Measurements from ENCODE around the gene C4A. TPM values are rescaled to one million over a fixed set of nuclear protein-coding genes. Genes with fewer than 3 reads are reported as not detected.
A peak's percentile ranks its signal among the peaks of the same experiment; 100 is the strongest.
"Not testable (repeated sequence)": the region's sequence is repeated elsewhere in the genome, so short reads cannot be mapped to it uniquely, and the experiment has no call there.

The C4A gene
- total RNA-seq, 1 donor from 2014 or later = 6.8 TPM

GRCh38 chr6:32047855-32048766 lies 66.3 kb downstream of the C4A start:
- intact Hi-C loops (cut with micrococcal nuclease) = loop anchor here (10.0 kb wide), 2 partner anchors 107 to 747 kb away; partner anchors contain the start of genes PPT2 and PRRT1

GRCh38 chr6:32049149-32049548 lies 67.3 kb downstream of the C4A start:
- POLR2A ChIA-PET; H3K27me3 Mint-ChIP-seq; H3K4me1 Mint-ChIP-seq; H3K36me3 Mint-ChIP-seq (ENCODE audit: low read depth); CTCF ChIA-PET; ATAC-seq (ENCODE audit: low read depth); DNase-seq; H3K4me3 Mint-ChIP-seq; H3K9me3 Mint-ChIP-seq; H3K27ac Mint-ChIP-seq: not testable (repeated sequence)
- intact Hi-C loops (cut with micrococcal nuclease) = loop anchor here (10.0 kb wide), 2 partner anchors 106 to 746 kb away; partner anchors contain the start of genes PPT2 and PRRT1

More at GRCh38 chr6:32047855-32048766, 66.3 kb downstream of the C4A start:
- ATAC-seq (ENCODE audit: low read depth) (peak; percentile 92), DNase-seq (peak; percentile 71)
- Mint-ChIP-seq H3K4me3 (no peak overlapping the region), H3K36me3 (ENCODE audit: low read depth) (no peaks in the 10 kb centered on the region), H3K27ac (no peak overlapping the region), H3K4me1 (peaks cover 4% of the 10 kb centered on the region), H3K27me3 (peaks cover 7% of the 10 kb centered on the region), H3K9me3 (no peaks in the 10 kb centered on the region)
- CTCF ChIA-PET = interaction anchor here (0.7 to 1.0 kb wide), 2 partner anchors 19 to 96 kb away, joined by 3 read pairs; no protein-coding TSS in a partner anchor
- TF ChIP-seq CTCF (IDR thresholded peaks at IDR 0.05) = no peak
- POLR2A ChIA-PET = interaction anchor here (0.5 kb wide), 2 partner anchors 17 to 109 kb away, joined by 3 read pairs; no protein-coding TSS in a partner anchor

GRCh38 chr6:32049736-32050135 lies 67.9 kb downstream of the C4A start:
- CTCF ChIA-PET; H3K36me3 Mint-ChIP-seq (ENCODE audit: low read depth); H3K27ac Mint-ChIP-seq; H3K9me3 Mint-ChIP-seq; H3K4me3 Mint-ChIP-seq; ATAC-seq (ENCODE audit: low read depth); H3K27me3 Mint-ChIP-seq; H3K4me1 Mint-ChIP-seq; POLR2A ChIA-PET; DNase-seq: not testable (repeated sequence)
- intact Hi-C loops (cut with micrococcal nuclease) = loop anchor here (10.0 kb wide), 2 partner anchors 105 to 745 kb away; partner anchors contain the start of genes PPT2 and PRRT1

- Mint-ChIP-seq H3K27me3 (peaks cover 10% of the 10 kb centered on the region), H3K36me3 (ENCODE audit: low read depth) (no peaks in the 10 kb centered on the region), H3K27ac (no peak overlapping the region), H3K4me3 (no peak overlapping the region), H3K4me1 (peaks cover 4% of the 10 kb centered on the region), H3K9me3 (no peaks in the 10 kb centered on the region)
- POLR2A ChIA-PET = no interaction called here
- CTCF ChIA-PET = interaction anchor here (1.3 kb wide), 1 partner anchor 736 kb away, joined by 3 read pairs; no protein-coding TSS in a partner anchor
- ATAC-seq (ENCODE audit: low read depth) (no peak), DNase-seq (no peak)
- intact Hi-C loops (cut with micrococcal nuclease) = no loop called here
- TF ChIP-seq CTCF (IDR thresholded peaks at IDR 0.05) = no peak
Measured at GRCh38 chr6:32050562-32050961, 68.7 kb downstream of the C4A start.

Other genes starting within 250 kb of the C4A start
- 374 and 397 TPM in 2 replicates for gene CLIC1, start 245.5 kb upstream of the C4A start, total RNA-seq
- 35.4 and 47.3 TPM in 2 replicates for gene MSH5, start 242.1 kb upstream of the C4A start, total RNA-seq
- 7.7 and 9.0 TPM in 2 replicates for gene SAPCD1, start 219.4 kb upstream of the C4A start, total RNA-seq
- 1.6 and 2.9 TPM in 2 replicates for gene VWA7, start 204.7 kb upstream of the C4A start, total RNA-seq
- 136 and 140 TPM in 2 replicates for gene VARS1, start 186.3 kb upstream of the C4A start, total RNA-seq
- 61.8 and 68.6 TPM in 2 replicates for gene LSM2, start 175.1 kb upstream of the C4A start, total RNA-seq
- gene HSPA1L, start 166.8 kb upstream of the C4A start, total RNA-seq = 1.2 and 2.1 TPM in 2 replicates
- gene HSPA1A, start 166.5 kb upstream of the C4A start, total RNA-seq = 27.1 and 28.1 TPM in 2 replicates
- 23.7 and 30.4 TPM in 2 replicates for gene HSPA1B, start 154.3 kb upstream of the C4A start, total RNA-seq
- gene NEU1, start 119.2 kb upstream of the C4A start, total RNA-seq = 18.3 and 19.2 TPM in 2 replicates
- gene SLC44A4, start 103.1 kb upstream of the C4A start, total RNA-seq = 0.17 TPM in 1 of 2 replicates, not detected in the other
- 49.9 and 58.4 TPM in 2 replicates for gene EHMT2, start 84.4 kb upstream of the C4A start, total RNA-seq
- 4.8 and 5.5 TPM in 2 replicates for gene ZBTB12, start 80.0 kb upstream of the C4A start, total RNA-seq
- gene C2, start 54.3 kb upstream of the C4A start, total RNA-seq = 0.78 and 0.95 TPM in 2 replicates
- 0.29 TPM in 1 of 2 replicates, not detected in the other for gene CFB, start 36.0 kb upstream of the C4A start, total RNA-seq
- 57.9 and 63.3 TPM in 2 replicates for gene NELFE, start 23.1 kb upstream of the C4A start, total RNA-seq
- 95.8 and 102 TPM in 2 replicates for gene SKIC2, start 22.9 kb upstream of the C4A start, total RNA-seq
- 23.7 and 29.4 TPM in 2 replicates for gene DXO, start 9.9 kb upstream of the C4A start, total RNA-seq
- gene C4B, start 32.7 kb downstream of the C4A start, total RNA-seq = 5.1 and 5.3 TPM in 2 replicates
- gene CYP21A2, start 56.4 kb downstream of the C4A start, total RNA-seq = 0.10 TPM in 1 of 2 replicates, not detected in the other
- 5.9 and 12.4 TPM in 2 replicates for gene TNXB, start 127.3 kb downstream of the C4A start, total RNA-seq
- gene ATF6B, start 146.2 kb downstream of the C4A start, total RNA-seq = 144 and 148 TPM in 2 replicates
- 4.1 and 4.4 TPM in 2 replicates for gene FKBPL, start 148.2 kb downstream of the C4A start, total RNA-seq
- not detected in 2 replicates for gene PRRT1, start 169.9 kb downstream of the C4A start, total RNA-seq
- gene PPT2, start 172.1 kb downstream of the C4A start, total RNA-seq = 1.8 and 3.0 TPM in 2 replicates
- 2.2 and 3.4 TPM in 2 replicates for gene EGFL8, start 182.5 kb downstream of the C4A start, total RNA-seq
- 26.4 and 27.0 TPM in 2 replicates for gene AGPAT1, start 194.0 kb downstream of the C4A start, total RNA-seq
- 39.7 and 41.8 TPM in 2 replicates for gene RNF5, start 196.3 kb downstream of the C4A start, total RNA-seq
- gene AGER, start 202.2 kb downstream of the C4A start, total RNA-seq = 23.5 and 30.8 TPM in 2 replicates
- 134 and 153 TPM in 2 replicates for gene PBX2, start 208.1 kb downstream of the C4A start, total RNA-seq
- 185 and 199 TPM in 2 replicates for gene GPSM3, start 210.6 kb downstream of the C4A start, total RNA-seq
- gene NOTCH4, start 242.0 kb downstream of the C4A start, total RNA-seq = 3.3 and 4.0 TPM in 2 replicates